ENCODE measurements around the gene PLB1. TPM values are rescaled to one million over a fixed set of nuclear protein-coding genes. Genes with fewer than 3 reads are reported as not detected.

The PLB1 gene
- total RNA-seq, 2 donors from 2014 or later: 2.1 to 3.0 TPM

- Histone ChIP-seq H3K4me1 (peaks cover 0 to 14% of the 10 kb centered on the region in 2 donors), H3K9me3 (no peaks in the 10 kb centered on the region), H3K4me3 (no peak overlapping the region), H3K27ac (no peak overlapping the region), H3K27me3 (no peaks in the 10 kb centered on the region), H3K36me3 (no peaks in the 10 kb centered on the region)
- TF ChIP-seq CTCF (IDR thresholded peaks at IDR 0.05): no peak
- DNase-seq (ENCODE audit: low spot score): no peak
Measured at GRCh38 chr2:28616396-28616999, 120.6 kb downstream of the PLB1 start.

- Histone ChIP-seq H3K27me3 (no peaks in the 10 kb centered on the region), H3K27ac (no peak overlapping the region), H3K9me3 (no peaks in the 10 kb centered on the region), H3K4me3 (no peak overlapping the region), H3K36me3 (no peaks in the 10 kb centered on the region), H3K4me1 (peaks cover 0 to 23% of the 10 kb centered on the region in 2 donors)
- no peak for DNase-seq (ENCODE audit: low spot score)
- no peak for TF ChIP-seq CTCF (IDR thresholded peaks at IDR 0.05)
Measured at GRCh38 chr2:28617502-28618184, 121.8 kb downstream of the PLB1 start.

- Histone ChIP-seq H3K27ac (no peak overlapping the region), H3K9me3 (no peaks in the 10 kb centered on the region)
Measured at GRCh38 chr2:28618221-28619141, 122.6 kb downstream of the PLB1 start.

GRCh38 chr2:28619213-28620196 is 123.6 kb downstream of the PLB1 start:
- no peaks in the 10 kb centered on the region for H3K27me3 ChIP-seq
- H3K36me3 ChIP-seq: no peaks in the 10 kb centered on the region
- TF ChIP-seq CTCF (IDR thresholded peaks at IDR 0.05): no peak
- peaks cover 0 to 25% of the 10 kb centered on the region in 2 donors for H3K4me1 ChIP-seq
- no peak overlapping the region for H3K4me3 ChIP-seq
- H3K27ac ChIP-seq: no peak overlapping the region
- DNase-seq (ENCODE audit: low spot score): no peak
- no peaks in the 10 kb centered on the region for H3K9me3 ChIP-seq

More at GRCh38 chr2:28618221-28619141, 122.6 kb downstream of the PLB1 start:
- DNase-seq (ENCODE audit: low spot score): no peak
- no peak for TF ChIP-seq CTCF (IDR thresholded peaks at IDR 0.05)
- H3K4me3 ChIP-seq: no peak overlapping the region
- no peaks in the 10 kb centered on the region for H3K36me3 ChIP-seq
- no peaks in the 10 kb centered on the region for H3K27me3 ChIP-seq
- H3K4me1 ChIP-seq: peaks cover 0 to 23% of the 10 kb centered on the region in 2 donors

GRCh38 chr2:28620291-28620793 is 124.5 kb downstream of the PLB1 start:
- TF ChIP-seq CTCF (IDR thresholded peaks at IDR 0.05): no peak
- Histone ChIP-seq H3K27ac (peak overlapping the region; percentile 76 to 80), H3K27me3 (no peaks in the 10 kb centered on the region), H3K4me1 (peaks cover 0 to 33% of the 10 kb centered on the region in 2 donors), H3K9me3 (no peaks in the 10 kb centered on the region), H3K36me3 (no peaks in the 10 kb centered on the region), H3K4me3 (no peak overlapping the region)
- DNase-seq (ENCODE audit: low spot score): no peak

Measured in right atrium auricular region (tissue), 2 donors.